Keratinocyte (primary cell): Measurements from ENCODE around the gene AOPEP. TPM values are rescaled to one million over a fixed set of nuclear protein-coding genes. Genes with fewer than 3 reads are reported as not detected.

ENCODE experiments used
- DNase-seq: peaks from one replicate; pipeline ENCODE4 v3.0.0-alpha.2; 2011; ENCODE audit warnings: low read depth, missing footprints, low spot score
- FAIRE-seq: peaks from 2 replicates; lab custom pipeline; 2011; peaks lifted over from hg19 to GRCh38; lab: Jason Lieb, UNC
- H2AFZ ChIP-seq: 2 replicates; pipeline ENCODE4 v1.6.0; 2012; ENCODE audit warnings: low read length, control low read depth, inconsistent platforms; ENCODE audit not compliant: control insufficient read depth
- H3K27ac ChIP-seq: 2 replicates; pipeline ENCODE4 v1.5.1; 2011; ENCODE audit warnings: low read length; ENCODE audit not compliant: control insufficient read depth, insufficient read depth
- H3K27me3 ChIP-seq: 3 replicates; pipeline ENCODE4 v1.6.0; 2011; ENCODE audit warnings: low read length; ENCODE audit not compliant: control insufficient read depth, insufficient read depth; ENCODE audit errors: extremely low read depth
- H3K36me3 ChIP-seq, 2 experiments: 2 replicates in 1 of 2; 3 replicates in 1 of 2; pipeline ENCODE4 v1.5.1; 2011; ENCODE audit warnings: low read length in 2 of 2, mild to moderate bottlenecking in 1 of 2; ENCODE audit not compliant: control insufficient read depth in 2 of 2, insufficient read depth in 2 of 2; ENCODE audit errors: extremely low read depth in 1 of 2
- H3K4me1 ChIP-seq: 3 replicates; pipeline ENCODE4 v1.5.1; 2011; ENCODE audit warnings: low read length; ENCODE audit not compliant: control insufficient read depth, insufficient read depth; ENCODE audit errors: extremely low read depth
- H3K4me2 ChIP-seq: 3 replicates; pipeline ENCODE4 v1.6.0; 2011; ENCODE audit warnings: low read depth, low read length; ENCODE audit not compliant: control insufficient read depth, insufficient read depth; ENCODE audit errors: extremely low read depth
- H3K4me3 ChIP-seq, 3 experiments: fragments of 200-600 bp in 1 of 3; sonication (generic) in 1 of 3; 2 replicates in 2 of 3; 3 replicates in 1 of 3; pipeline ENCODE4 v1.5.1; 2011 to 2016; ENCODE audit warnings: low read length in 3 of 3, mild to moderate bottlenecking in 3 of 3, control low read depth in 2 of 3, inconsistent platforms in 1 of 3, low read depth in 1 of 3, mixed read lengths in 1 of 3, mixed run types in 1 of 3, moderate library complexity in 1 of 3; ENCODE audit not compliant: control insufficient read depth in 2 of 3, insufficient read depth in 2 of 3; ENCODE audit errors: extremely low read depth in 1 of 3
- H3K79me2 ChIP-seq: 2 replicates; pipeline ENCODE4 v1.6.0; 2012; ENCODE audit warnings: low read length; ENCODE audit not compliant: control insufficient read depth, insufficient read depth
- H3K9ac ChIP-seq: 3 replicates; pipeline ENCODE4 v1.6.0; 2011; ENCODE audit warnings: low read length; ENCODE audit not compliant: control insufficient read depth, insufficient read depth; ENCODE audit errors: extremely low read depth
- H3K9me1 ChIP-seq: 3 replicates; pipeline ENCODE4 v1.6.0; 2011; ENCODE audit warnings: low read length; ENCODE audit not compliant: control insufficient read depth, insufficient read depth; ENCODE audit errors: extremely low read depth
- H3K9me3 ChIP-seq: 2 replicates; pipeline ENCODE4 v1.5.1; 2012; ENCODE audit warnings: low read depth, low read length; ENCODE audit not compliant: control insufficient read depth
- H4K20me1 ChIP-seq: 3 replicates; pipeline ENCODE4 v1.6.0; 2011; ENCODE audit warnings: low read length; ENCODE audit not compliant: control insufficient read depth, insufficient read depth; ENCODE audit errors: extremely low read depth
- EZH2 ChIP-seq: IDR thresholded peaks from one replicate; pipeline ENCODE4 v1.6.1; 2012; ENCODE audit warnings: inconsistent platforms, mild to moderate bottlenecking, low read length, moderate library complexity
- dilution Hi-C: fragments of 300-500 bp; cut with MboI; formaldehyde crosslinking; loops from one replicate; pipeline ENCODE4 v1.7.0; 2020; ENCODE audit warnings: low sequenced_read_pairs; ENCODE audit not compliant: extremely low pct_ligation_motif_present
- polyA plus RNA-seq, 5 experiments: library from polyadenylated mRNA; depleted of rRNA in 3 of 5; stranded (reverse) in 3 of 5; stranded (forward) in 1 of 5; unstranded in 1 of 5; fragments of >200 nt; gene quantifications; 1 replicate in 1 of 5; 2 replicates in 3 of 5; 3 replicates in 1 of 5; pipeline versions ENCODE4 v1.2.1 to v1.2.3, GENCODE V29; 2011 to 2012; ENCODE audit warnings: missing spikeins in 2 of 5, low read depth in 1 of 5, low replicate concordance in 1 of 5
- TF ChIP-seq, protein P1 (sequence below), 3 experiments: IDR thresholded peaks in 1 of 3; conservative IDR thresholded peaks in 1 of 3; optimal IDR thresholded peaks in 1 of 3; 2 replicates in 2 of 3; 3 replicates in 1 of 3; pipeline versions ENCODE3 to v1.5.1; 2011; ENCODE audit warnings: low read length in 3 of 3, mild to moderate bottlenecking in 3 of 3, moderate library complexity in 2 of 3, control low read depth in 1 of 3, inconsistent platforms in 1 of 3; ENCODE audit not compliant: insufficient read depth in 2 of 3; ENCODE audit errors: extremely low read depth in 1 of 3

The AOPEP gene
- polyA plus RNA-seq, 1 donor (not counting 4 experiments of a cell fraction or from before 2014, with no cell fraction given): 27.0 TPM

- no peaks in the 10 kb centered on the region for H3K9me1 ChIP-seq
- H3K79me2 ChIP-seq: no peaks in the 10 kb centered on the region
- H3K9me3 ChIP-seq: no peaks in the 10 kb centered on the region
- H3K27me3 ChIP-seq: no peaks in the 10 kb centered on the region
- FAIRE-seq (peak; percentile 70), DNase-seq (peak; percentile 23)
- no peak overlapping the region for H3K9ac ChIP-seq
- H2AFZ ChIP-seq: no peak overlapping the region
- dilution Hi-C loops: no loop called here
- H3K4me3 ChIP-seq: no peak overlapping the region
- H4K20me1 ChIP-seq: no peaks in the 10 kb centered on the region
- peaks cover 3% of the 10 kb centered on the region for H3K4me1 ChIP-seq
- H3K27ac ChIP-seq: no peak overlapping the region
- no peaks in the 10 kb centered on the region for H3K36me3 ChIP-seq
- no peak for TF ChIP-seq EZH2
- TF ChIP-seq, protein P1, sequence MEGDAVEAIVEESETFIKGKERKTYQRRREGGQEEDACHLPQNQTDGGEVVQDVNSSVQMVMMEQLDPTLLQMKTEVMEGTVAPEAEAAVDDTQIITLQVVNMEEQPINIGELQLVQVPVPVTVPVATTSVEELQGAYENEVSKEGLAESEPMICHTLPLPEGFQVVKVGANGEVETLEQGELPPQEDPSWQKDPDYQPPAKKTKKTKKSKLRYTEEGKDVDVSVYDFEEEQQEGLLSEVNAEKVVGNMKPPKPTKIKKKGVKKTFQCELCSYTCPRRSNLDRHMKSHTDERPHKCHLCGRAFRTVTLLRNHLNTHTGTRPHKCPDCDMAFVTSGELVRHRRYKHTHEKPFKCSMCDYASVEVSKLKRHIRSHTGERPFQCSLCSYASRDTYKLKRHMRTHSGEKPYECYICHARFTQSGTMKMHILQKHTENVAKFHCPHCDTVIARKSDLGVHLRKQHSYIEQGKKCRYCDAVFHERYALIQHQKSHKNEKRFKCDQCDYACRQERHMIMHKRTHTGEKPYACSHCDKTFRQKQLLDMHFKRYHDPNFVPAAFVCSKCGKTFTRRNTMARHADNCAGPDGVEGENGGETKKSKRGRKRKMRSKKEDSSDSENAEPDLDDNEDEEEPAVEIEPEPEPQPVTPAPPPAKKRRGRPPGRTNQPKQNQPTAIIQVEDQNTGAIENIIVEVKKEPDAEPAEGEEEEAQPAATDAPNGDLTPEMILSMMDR (optimal IDR thresholded peaks at IDR 0.05 in 1 of 3, IDR thresholded peaks at IDR 0.05 in 1 of 3, conservative IDR thresholded peaks at IDR 0.05 in 1 of 3; ENCODE audit: extremely low read depth in 1 of 3, insufficient read depth in 2 of 3, low read length in 3 of 3): peak; percentile 77 to 96 (median 80)
- no peak overlapping the region for H3K4me2 ChIP-seq
These were observed 404.8 kb downstream of the AOPEP start for GRCh38 chr9:95131023-95131943.

- no peak overlapping the region for H3K27ac ChIP-seq
- H3K9ac ChIP-seq: no peak overlapping the region
- dilution Hi-C loops: no loop called here
- H3K9me1 ChIP-seq: no peaks in the 10 kb centered on the region
- DNase-seq (no peak), FAIRE-seq (no peak)
- no peaks in the 10 kb centered on the region for H3K9me3 ChIP-seq
- no peaks in the 10 kb centered on the region for H4K20me1 ChIP-seq
- H3K4me1 ChIP-seq: no peaks in the 10 kb centered on the region
- no peaks in the 10 kb centered on the region for H3K27me3 ChIP-seq
- H3K79me2 ChIP-seq: no peaks in the 10 kb centered on the region
- no peak overlapping the region for H3K4me3 ChIP-seq
- no peak for TF ChIP-seq EZH2
- TF ChIP-seq, protein P1 (optimal IDR thresholded peaks at IDR 0.05 in 1 of 3, IDR thresholded peaks at IDR 0.05 in 1 of 3, conservative IDR thresholded peaks at IDR 0.05 in 1 of 3; ENCODE audit: extremely low read depth in 1 of 3, insufficient read depth in 2 of 3, low read length in 3 of 3): no peak
- H3K36me3 ChIP-seq: no peaks in the 10 kb centered on the region
- no peak overlapping the region for H3K4me2 ChIP-seq
- no peak overlapping the region for H2AFZ ChIP-seq
These were observed 406.1 kb downstream of the AOPEP start for GRCh38 chr9:95132366-95133324.
